MM.1S (cell line): ENCODE results near the gene GFAP.

Source experiments
- CTCF ChIP-seq: fragments of 300-600 bp; sonication (generic); IDR thresholded peaks from 2 replicates; pipeline ENCODE4 v1.5.1; 2016; ENCODE audit warnings: antibody characterized with exemption, low read length, mixed read lengths
- EZH2 ChIP-seq: fragments of 300-600 bp; sonication (generic); optimal IDR thresholded peaks from 2 replicates; pipeline ENCODE3; 2017; ENCODE audit warnings: low read depth, mild to moderate bottlenecking, antibody characterized with exemption, low read length, mixed read lengths
- EZH2phosphoT487 ChIP-seq: fragments of 300-600 bp; sonication (generic); IDR thresholded peaks from 2 replicates; pipeline ENCODE4 v1.6.1; 2018; ENCODE audit warnings: antibody characterized with exemption, low read length

GRCh38 chr17:44932096-44932786 is 16.9 kb upstream of the GFAP start:
- TF ChIP-seq CTCF: no peak
- no peak for TF ChIP-seq EZH2phosphoT487
- no peak for TF ChIP-seq EZH2
